ENCODE data around the gene RIPK1. TPM values are rescaled to one million over a fixed set of nuclear protein-coding genes. Genes with fewer than 3 reads are reported as not detected.

RIPK1 gene
- total and polyA plus RNA-seq, 9 of the 15 experiments (the other 6 are each of a cell fraction or from before 2014, with no cell fraction given) = 3.8 to 24.9 (median 17.7) TPM

- TF ChIP-seq NR1H2 (CRISPR knock-in tag; IDR thresholded peaks at IDR 0.05) (no peak), TARDBP (IDR thresholded peaks at IDR 0.05) (no peak), FOXA1 (IDR thresholded peaks at IDR 0.05; ENCODE audit: borderline replicate concordance) (no peak; the same call in 1 of the 2 replicates), HMGN3 (IDR thresholded peaks at IDR 0.05; ENCODE audit: borderline replicate concordance, extremely low read depth, insufficient read length, low read depth, low read length) (no peak), ZNF584 (CRISPR knock-in tag; IDR thresholded peaks at IDR 0.05; ENCODE audit: low read depth) (no peak), FOS (IDR thresholded peaks at IDR 0.05; ENCODE audit: extremely low read depth, insufficient read length) (no peak), RHOXF2B (CRISPR knock-in tag; conservative IDR thresholded peaks at IDR 0.05) (no peak), NR3C1 (CRISPR knock-in tag; IDR thresholded peaks at IDR 0.05) (no peak), USF1 (CRISPR knock-in tag; IDR thresholded peaks at IDR 0.05) (peak; percentile 80)
- TF ChIP-seq, protein P1, sequence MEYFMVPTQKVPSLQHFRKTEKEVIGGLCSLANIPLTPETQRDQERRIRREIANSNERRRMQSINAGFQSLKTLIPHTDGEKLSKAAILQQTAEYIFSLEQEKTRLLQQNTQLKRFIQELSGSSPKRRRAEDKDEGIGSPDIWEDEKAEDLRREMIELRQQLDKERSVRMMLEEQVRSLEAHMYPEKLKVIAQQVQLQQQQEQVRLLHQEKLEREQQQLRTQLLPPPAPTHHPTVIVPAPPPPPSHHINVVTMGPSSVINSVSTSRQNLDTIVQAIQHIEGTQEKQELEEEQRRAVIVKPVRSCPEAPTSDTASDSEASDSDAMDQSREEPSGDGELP (CRISPR knock-in tag; IDR thresholded peaks at IDR 0.05; ENCODE audit: borderline replicate concordance) = peak; percentile 77
Observed at GRCh38 chr6:3139090-3139903, 71.0 kb downstream of the RIPK1 start (continued).
